IMR-90 (cell line): Measurements from ENCODE around the gene XRCC4. TPM values are rescaled to one million over a fixed set of nuclear protein-coding genes. Genes with fewer than 3 reads are reported as not detected.

Source experiments
- ATAC-seq: fragments of 200-7000 bp; cut with Tn5 transposase; 2 replicates; pipeline ENCODE4 v1.9.1; 2020; ENCODE audit warnings: low read depth, mild to moderate bottlenecking, moderate library complexity
- BruUV-seq: library from RNA; stranded (reverse); fragments of 400-500 nt; replicated peaks from 2 replicates; lab custom pipeline; 2021; lab: Mats Ljungman, UMichigan
- CTCF ChIA-PET: fragments of 300-600 bp; formaldehyde crosslinking; extraction: SDS; loops from one replicate; lab custom pipeline; 2021; ENCODE audit warnings: antibody characterized with exemption; lab: Yijun Ruan, JAX
- POLR2A ChIA-PET: fragments of 300-600 bp; sonication (Branson Sonifier 250); formaldehyde crosslinking; loops from one replicate; lab custom pipeline; 2022; ENCODE audit warnings: antibody characterized with exemption; ENCODE audit not compliant: unreplicated experiment; lab: Charles Lee
- DNase-seq: peaks from one replicate; pipeline ENCODE4 v3.0.0; 2013
- H2AFZ ChIP-seq: replicated peaks from 2 replicates; pipeline ENCODE3; 2013; ENCODE audit warnings: low read length, mild to moderate bottlenecking; ENCODE audit not compliant: poor library complexity
- H2AK5ac ChIP-seq: 2 replicates; pipeline ENCODE4 v1.6.1; 2013; ENCODE audit warnings: low read depth, low read length, inconsistent platforms
- H2AK9ac ChIP-seq: replicated peaks from 2 replicates; pipeline ENCODE3; 2013; ENCODE audit warnings: mild to moderate bottlenecking, low read depth, low read length, moderate library complexity; ENCODE audit not compliant: poor library complexity
- H2BK120ac ChIP-seq: 2 replicates; pipeline ENCODE4 v1.6.1; 2013; ENCODE audit warnings: low read depth, low read length, inconsistent platforms
- H2BK15ac ChIP-seq: 3 replicates; pipeline ENCODE4 v1.6.1; 2013; ENCODE audit warnings: low read depth, low read length, inconsistent platforms
- H2BK20ac ChIP-seq: 2 replicates; pipeline ENCODE4 v1.6.1; 2013; ENCODE audit warnings: low read depth, mild to moderate bottlenecking, inconsistent platforms, low read length, moderate library complexity
- H2BK5ac ChIP-seq: 2 replicates; pipeline ENCODE4 v1.6.1; 2013; ENCODE audit warnings: mild to moderate bottlenecking, low read depth, low read length, inconsistent platforms; ENCODE audit not compliant: poor library complexity, severe bottlenecking
- H3K14ac ChIP-seq: replicated peaks from 2 replicates; pipeline ENCODE4 v1.6.1; 2013; ENCODE audit warnings: low read depth, low read length, inconsistent platforms
- H3K18ac ChIP-seq: 2 replicates; pipeline ENCODE4 v1.6.1; 2013; ENCODE audit warnings: low read depth, low read length, control low read depth
- H3K23ac ChIP-seq: 2 replicates; pipeline ENCODE4 v1.6.1; 2013; ENCODE audit warnings: low read depth, low read length, inconsistent platforms
- H3K27ac ChIP-seq: 2 replicates; pipeline ENCODE4 v1.5.1; 2013; ENCODE audit warnings: mild to moderate bottlenecking, control low read depth, low read length; ENCODE audit not compliant: insufficient read depth
- H3K27me3 ChIP-seq: 2 replicates; pipeline ENCODE4 v1.6.1; 2013; ENCODE audit warnings: low read length; ENCODE audit not compliant: control insufficient read depth, insufficient read depth
- H3K36me3 ChIP-seq: 2 replicates; pipeline ENCODE4 v1.6.1; 2013; ENCODE audit warnings: low read length, mixed read lengths; ENCODE audit not compliant: control insufficient read depth, insufficient read depth
- H3K4ac ChIP-seq: 2 replicates; pipeline ENCODE4 v1.6.1; 2013; ENCODE audit warnings: low read depth, low read length, inconsistent platforms
- H3K4me1 ChIP-seq: 2 replicates; pipeline ENCODE4 v1.6.1; 2013; ENCODE audit warnings: low read length, mixed read lengths; ENCODE audit not compliant: control insufficient read depth, insufficient read depth
- H3K4me2 ChIP-seq: 2 replicates; pipeline ENCODE4 v1.6.1; 2013; ENCODE audit warnings: low read depth, mild to moderate bottlenecking, control low read depth, low read length, moderate library complexity
- H3K4me3 ChIP-seq: 2 replicates; pipeline ENCODE4 v1.5.1; 2013; ENCODE audit warnings: low read depth, mild to moderate bottlenecking, control low read depth, low read length, moderate library complexity; ENCODE audit not compliant: insufficient read depth
- H3K56ac ChIP-seq: 2 replicates; pipeline ENCODE4 v1.6.1; 2013; ENCODE audit warnings: low read length, inconsistent platforms; ENCODE audit not compliant: insufficient read depth; ENCODE audit errors: extremely low read depth
- H3K79me1 ChIP-seq, 2 experiments: 2 replicates each; pipeline ENCODE4 v1.6.1; 2013; ENCODE audit warnings: low read length in 2 of 2, inconsistent platforms in 1 of 2, low read depth in 1 of 2
- H3K9ac ChIP-seq: 2 replicates; pipeline ENCODE4 v1.6.1; 2013; ENCODE audit warnings: low read depth, low read length, control low read depth
- H3K9me1 ChIP-seq: 2 replicates; pipeline ENCODE4 v1.6.1; 2013; ENCODE audit warnings: low read length, inconsistent platforms; ENCODE audit not compliant: insufficient read depth
- H3K9me3 ChIP-seq: 2 replicates; pipeline ENCODE4 v1.6.1; 2013; ENCODE audit warnings: low read length; ENCODE audit not compliant: control insufficient read depth, insufficient read depth
- H4K20me1 ChIP-seq: 2 replicates; pipeline ENCODE4 v1.6.1; 2013; ENCODE audit warnings: low read length, inconsistent platforms; ENCODE audit not compliant: insufficient read depth
- H4K5ac ChIP-seq: 2 replicates; pipeline ENCODE4 v1.6.1; 2013; ENCODE audit warnings: mild to moderate bottlenecking, low read depth, low read length, control low read depth
- H4K8ac ChIP-seq, 2 experiments: 2 replicates each; pipeline ENCODE4 v1.6.1; 2013; ENCODE audit warnings: low read depth in 2 of 2, low read length in 2 of 2, control low read depth in 1 of 2, inconsistent platforms in 1 of 2
- H4K91ac ChIP-seq: 2 replicates; pipeline ENCODE4 v1.6.1; 2013; ENCODE audit warnings: low read depth, low read length, inconsistent platforms; ENCODE audit not compliant: insufficient read depth
- MAZ ChIP-seq: IDR thresholded peaks from 2 replicates; pipeline ENCODE4 v1.6.1; 2012; ENCODE audit warnings: low read depth, mild to moderate bottlenecking, low read length, improper control_type of control experiment, moderate library complexity, borderline replicate concordance
- MXI1 ChIP-seq: IDR thresholded peaks from 2 replicates; pipeline ENCODE4 v1.6.1; 2012; ENCODE audit warnings: low read depth, mild to moderate bottlenecking, low read length, moderate library complexity, borderline replicate concordance
- POLR2A ChIP-seq: IDR thresholded peaks from 2 replicates; pipeline ENCODE4 v1.6.1; 2012; ENCODE audit warnings: mild to moderate bottlenecking, low read depth, low read length
- WGBS, 2 experiments: methylation state at CpG; one replicate each; pipeline versions ENCODE4 v1.1.5 to v1.1.7; 2013; ENCODE audit warnings: missing lambda C conversion rate in 2 of 2; ENCODE audit not compliant: insufficient read length in 1 of 2; ENCODE audit errors: extremely low coverage in 2 of 2; 5-methylcytosine and 5-hydroxymethylcytosine counted together
- dilution Hi-C: fragments of 300-500 bp; cut with HindIII; formaldehyde crosslinking; loops from one replicate; pipeline ENCODE4 v1.14.3; 2018; ENCODE audit warnings: low sequenced_read_pairs; ENCODE audit not compliant: unreplicated experiment
- in situ Hi-C: fragments of 300-500 bp; cut with MboI; formaldehyde crosslinking; loops from 3 replicates; pipeline ENCODE4 v1.14.3; 2019; ENCODE audit warnings: low sequenced_read_pairs, inconsistent platforms, mixed read lengths
- intact Hi-C: fragments of 100-400 bp; cut with micrococcal nuclease; formaldehyde crosslinking; loops from 2 replicates; pipeline ENCODE4 v1.10.0; 2022
- polyA plus RNA-seq, 3 experiments: library from polyadenylated mRNA; depleted of rRNA; stranded (reverse); fragments of >200 nt; gene quantifications; 2 replicates each; pipeline ENCODE4 v1.2.3, GENCODE V29; 2012; ENCODE audit warnings: low replicate concordance in 1 of 3
- total RNA-seq: library from RNA; depleted of rRNA; stranded (reverse); fragments of >200 nt; gene quantifications from 2 replicates; pipeline ENCODE4 v1.2.3, GENCODE V29; 2012

Gene XRCC4
- total and polyA plus RNA-seq, 2 of the 4 experiments (the other 2 are of a cell fraction): 3.5 to 4.7 TPM

- H2BK5ac ChIP-seq: no peak overlapping the region
- H3K14ac ChIP-seq: no peak overlapping the region
- intact Hi-C loops: no loop called here
- no peak overlapping the region for H3K18ac ChIP-seq
- no peak overlapping the region for H3K4me2 ChIP-seq
- no peak overlapping the region for H2BK120ac ChIP-seq
- no peak overlapping the region for H3K56ac ChIP-seq
- no CpG with 5 or more reads among the region's 3 CpGs for WGBS, 2 experiments
- no peak for ATAC-seq
- dilution Hi-C loops: no loop called here
- no peak overlapping the region for H2BK15ac ChIP-seq
- TF ChIP-seq MAZ (no peak), MXI1 (no peak), POLR2A (no peak)
- H3K9me3 ChIP-seq: peaks cover 3% of the 10 kb centered on the region; the same call in 1 of the 2 replicates
- ChIA-PET CTCF (no interaction called here), POLR2A (no interaction called here)
- no peak overlapping the region for H4K8ac ChIP-seq
- H4K5ac ChIP-seq: no peak overlapping the region
- H3K27ac ChIP-seq: no peak overlapping the region
- no peaks in the 10 kb centered on the region for H3K36me3 ChIP-seq
- no peak overlapping the region for H3K9ac ChIP-seq
- H2BK20ac ChIP-seq: no peak overlapping the region
- H4K20me1 ChIP-seq: no peaks in the 10 kb centered on the region
- no peak overlapping the region for H2AK9ac ChIP-seq
- no peak overlapping the region for H3K4me3 ChIP-seq
- H2AFZ ChIP-seq: no peak overlapping the region
- BruUV-seq: no TSS peak
- no peaks in the 10 kb centered on the region for H3K27me3 ChIP-seq
- H3K4me1 ChIP-seq: no peaks in the 10 kb centered on the region
- no peak overlapping the region for H4K91ac ChIP-seq
- in situ Hi-C loops: no loop called here
- no peak overlapping the region for H3K4ac ChIP-seq
- no peaks in the 10 kb centered on the region for H3K9me1 ChIP-seq
- H3K23ac ChIP-seq: no peak overlapping the region
- H3K79me1 ChIP-seq: no peaks in the 10 kb centered on the region
- H2AK5ac ChIP-seq: no peak overlapping the region
- no peak for DNase-seq
Observed at GRCh38 chr5:83353231-83353630, 275.9 kb downstream of the XRCC4 start.
